Endothelial cell of umbilical vein (primary cell): ENCODE measurements around the gene F8.
"Not testable (repeated sequence)": the region's sequence is repeated elsewhere in the genome, so short reads cannot be mapped to it uniquely, and the experiment has no call there.

Source experiments
- CTCF ChIP-seq, 2 donors: IDR thresholded peaks; 1 replicate in 1 of 2; 2 replicates in 1 of 2; pipeline ENCODE4 v1.5.1; 2011; ENCODE audit warnings: low read length in 2 of 2, mild to moderate bottlenecking in 2 of 2, moderate library complexity in 2 of 2, control low read depth in 1 of 2, inconsistent platforms in 1 of 2, low read depth in 1 of 2; ENCODE audit not compliant: insufficient read depth in 1 of 2; ENCODE audit errors: extremely low read depth in 1 of 2
- EZH2 ChIP-seq: IDR thresholded peaks from 2 replicates; pipeline ENCODE4 v1.6.1; 2012; ENCODE audit warnings: borderline replicate concordance, low read depth, mild to moderate bottlenecking, moderate library complexity, low read length, inconsistent platforms; ENCODE audit not compliant: severe bottlenecking
- FOS ChIP-seq: IDR thresholded peaks from 2 replicates; pipeline ENCODE4 v1.6.1; 2011; ENCODE audit warnings: mild to moderate bottlenecking, low read length, moderate library complexity, borderline replicate concordance; ENCODE audit not compliant: insufficient read depth
- POLR2A ChIP-seq: IDR thresholded peaks from 2 replicates; pipeline ENCODE4 v1.6.1; 2012; ENCODE audit warnings: low read depth, mild to moderate bottlenecking, control low read depth, low read length

DNA sequence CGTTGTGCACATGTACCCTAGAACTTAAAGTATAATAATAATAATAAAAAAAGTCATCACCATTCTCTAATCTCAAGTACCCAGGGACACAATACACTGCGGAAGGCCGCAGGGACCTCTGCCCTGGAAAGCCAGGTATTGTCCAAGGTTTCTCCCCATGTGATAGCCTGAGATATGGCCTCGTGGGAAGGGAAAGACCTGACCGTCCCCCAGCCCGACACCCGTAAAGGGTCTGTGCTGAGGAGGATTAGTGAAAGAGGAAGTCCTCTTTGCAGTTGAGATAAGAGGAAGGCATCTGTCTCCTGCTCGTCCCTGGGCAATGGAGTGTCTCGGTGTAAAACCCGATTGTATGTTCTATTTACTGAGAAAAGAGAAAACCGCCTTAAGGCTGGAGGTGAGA is 112.0 kb downstream of the F8 start:
- TF ChIP-seq EZH2; CTCF (IDR thresholded peaks at IDR 0.05; ENCODE audit: extremely low read depth in 1 of 2, insufficient read depth in 1 of 2, low read depth in 1 of 2, low read length in 2 of 2); FOS; POLR2A: not testable (repeated sequence)
